Coronary artery (tissue), 2 donors: ENCODE results near the gene TMOD4.

Experiments used
- DNase-seq: peaks from one replicate; pipeline ENCODE4 v3.0.0-alpha.2; 2017; ENCODE audit warnings: low spot score
- H3K27ac ChIP-seq, 2 donors: fragments of 200-600 bp; sonication (generic); one replicate each; pipeline ENCODE4 v1.5.1; 2016 to 2019
- H3K4me3 ChIP-seq: fragments of 200-600 bp; sonication (generic); 2 replicates; pipeline ENCODE4 v1.5.1; 2016; ENCODE audit warnings: mild to moderate bottlenecking, moderate library complexity
- TF ChIP-seq, protein P1 (sequence below): fragments of 200-600 bp; sonication (generic); IDR thresholded peaks from one replicate; pipeline ENCODE4 v1.5.1; 2019; ENCODE audit warnings: antibody characterized with exemption

The TMOD4 gene

DNA sequence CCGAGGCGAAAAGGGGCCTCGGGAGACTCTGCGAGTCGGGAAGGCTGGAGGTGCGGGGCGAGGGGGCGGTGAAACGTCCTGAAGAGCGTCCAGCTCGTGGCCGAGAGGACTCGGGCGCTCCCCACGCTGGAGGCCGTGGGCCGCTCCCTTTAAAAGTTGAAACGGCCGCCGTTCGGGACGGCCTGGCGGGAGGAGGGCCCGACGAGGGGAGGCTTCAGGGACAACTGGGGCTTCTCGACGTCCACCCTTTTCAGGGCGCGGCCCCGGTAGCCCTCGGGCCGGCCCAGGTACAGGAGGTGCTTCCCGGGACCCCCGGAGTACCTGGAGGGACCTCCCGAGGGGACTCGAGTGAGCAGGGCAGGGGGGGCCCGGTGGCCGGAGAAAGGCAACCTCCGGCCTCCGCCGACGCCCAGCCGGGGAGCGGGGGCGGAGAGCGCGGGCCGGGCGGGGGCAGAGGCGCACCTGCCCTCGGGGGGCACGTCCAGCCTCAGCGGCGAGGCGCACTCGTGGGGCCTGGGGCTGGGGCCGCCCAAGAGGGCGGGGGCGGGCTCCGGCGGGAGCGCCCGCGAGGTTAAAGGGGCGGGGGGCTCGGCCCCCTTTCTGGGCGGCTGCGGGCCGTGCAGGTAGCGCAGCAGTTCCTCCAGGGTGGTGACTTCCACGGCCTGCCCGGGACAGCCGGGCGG, 43.3 kb downstream of the TMOD4 start:
- TF ChIP-seq, protein P1, sequence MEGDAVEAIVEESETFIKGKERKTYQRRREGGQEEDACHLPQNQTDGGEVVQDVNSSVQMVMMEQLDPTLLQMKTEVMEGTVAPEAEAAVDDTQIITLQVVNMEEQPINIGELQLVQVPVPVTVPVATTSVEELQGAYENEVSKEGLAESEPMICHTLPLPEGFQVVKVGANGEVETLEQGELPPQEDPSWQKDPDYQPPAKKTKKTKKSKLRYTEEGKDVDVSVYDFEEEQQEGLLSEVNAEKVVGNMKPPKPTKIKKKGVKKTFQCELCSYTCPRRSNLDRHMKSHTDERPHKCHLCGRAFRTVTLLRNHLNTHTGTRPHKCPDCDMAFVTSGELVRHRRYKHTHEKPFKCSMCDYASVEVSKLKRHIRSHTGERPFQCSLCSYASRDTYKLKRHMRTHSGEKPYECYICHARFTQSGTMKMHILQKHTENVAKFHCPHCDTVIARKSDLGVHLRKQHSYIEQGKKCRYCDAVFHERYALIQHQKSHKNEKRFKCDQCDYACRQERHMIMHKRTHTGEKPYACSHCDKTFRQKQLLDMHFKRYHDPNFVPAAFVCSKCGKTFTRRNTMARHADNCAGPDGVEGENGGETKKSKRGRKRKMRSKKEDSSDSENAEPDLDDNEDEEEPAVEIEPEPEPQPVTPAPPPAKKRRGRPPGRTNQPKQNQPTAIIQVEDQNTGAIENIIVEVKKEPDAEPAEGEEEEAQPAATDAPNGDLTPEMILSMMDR = no peak
- Histone ChIP-seq H3K4me3 (peak overlapping the region; percentile 70), H3K27ac (no peak overlapping the region)
- no peak for DNase-seq

DNA sequence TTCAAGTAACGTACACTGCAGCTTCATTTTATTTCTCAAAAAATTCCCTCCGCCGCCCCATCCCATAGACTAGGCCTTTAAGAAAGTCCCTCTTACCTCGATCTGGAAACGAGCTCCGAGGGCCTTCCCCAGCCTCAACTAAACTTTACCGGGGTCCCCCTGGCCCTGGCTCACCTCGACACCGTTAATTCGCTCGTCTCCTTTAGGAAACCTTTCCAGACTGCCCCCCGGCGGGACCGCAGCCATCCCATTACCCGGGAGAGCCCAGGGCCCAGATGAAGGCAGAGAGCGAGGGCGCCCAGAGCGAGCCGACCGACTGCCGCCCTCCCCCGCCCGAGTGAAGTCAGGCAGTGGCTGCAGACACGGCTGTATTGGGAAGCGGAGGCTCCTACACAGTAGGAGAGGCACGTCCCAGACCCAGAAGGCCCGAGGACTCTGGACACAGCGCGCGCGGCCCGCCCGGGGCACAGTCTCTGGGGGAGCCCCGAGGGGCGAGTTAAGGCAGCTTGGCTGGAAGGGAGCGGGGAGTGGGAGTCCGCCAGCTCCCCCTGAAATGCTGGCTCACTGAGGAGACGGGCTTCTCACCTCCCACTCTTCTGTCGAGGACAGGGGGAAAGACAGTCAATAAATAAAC, 44.0 kb downstream of the TMOD4 start:
- DNase-seq = no peak
- TF ChIP-seq, protein P1 = no peak
- H3K27ac ChIP-seq = peak overlapping the region in 1 of 2 donors; percentile 66
- peak overlapping the region; percentile 70 for H3K4me3 ChIP-seq

DNA sequence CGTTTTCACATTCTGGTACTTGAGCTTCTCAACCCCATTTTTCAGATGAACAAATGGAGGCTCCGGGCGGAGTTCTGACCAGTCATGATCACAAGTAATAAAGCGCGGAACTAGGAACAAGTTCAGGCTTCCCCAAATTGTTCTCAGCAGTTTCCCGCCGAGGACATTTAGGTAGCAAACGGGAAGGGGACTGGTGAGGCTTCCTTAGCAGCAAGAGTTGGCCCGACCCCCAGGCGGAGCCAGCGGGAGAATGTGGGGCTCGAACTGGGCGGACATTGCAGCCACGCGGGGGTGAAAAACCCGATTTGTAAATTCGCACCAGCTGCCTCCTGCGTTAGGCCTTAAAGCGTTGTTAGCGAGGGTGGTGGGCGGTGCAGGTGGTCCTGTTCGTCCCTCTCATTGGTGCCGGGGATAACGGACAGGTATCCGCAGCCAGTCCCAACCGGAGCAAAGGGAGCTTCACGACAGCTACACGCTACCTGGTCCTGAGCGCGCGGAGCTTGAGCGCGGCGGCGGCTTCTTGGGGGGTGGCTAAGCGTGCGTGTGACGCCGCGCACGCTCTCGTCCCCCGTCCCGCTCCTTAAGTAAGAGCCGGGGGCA, 44.7 kb downstream of the TMOD4 start:
- TF ChIP-seq, protein P1 = no peak
- Histone ChIP-seq H3K27ac (peak overlapping the region in 1 of 2 donors; percentile 66), H3K4me3 (peak overlapping the region; percentile 70)
- peak; percentile 89 for DNase-seq

- TF ChIP-seq, protein P1 = no peak
- no peak for DNase-seq
- no peak overlapping the region for H3K4me3 ChIP-seq
- H3K27ac ChIP-seq = no peak overlapping the region
Observed at GRCh38 chr1:151128800-151129199, 47.0 kb downstream of the TMOD4 start.

- no peak for DNase-seq
- TF ChIP-seq, protein P1 = no peak
- Histone ChIP-seq H3K27ac (no peak overlapping the region), H3K4me3 (no peak overlapping the region)
Observed at GRCh38 chr1:151124763-151125403, 50.9 kb downstream of the TMOD4 start.
